Measurements from ENCODE around the gene MPC2.

GRCh38 chr1:167936068-167936929 is 573 bp downstream of the MPC2 start, which contains the start of gene DCAF6:
- no peak for TF ChIP-seq CTCF (conservative IDR thresholded peaks at IDR 0.05 in 1 of 2, IDR thresholded peaks at IDR 0.05 in 1 of 2; ENCODE audit: extremely low read depth in 1 of 2, insufficient read depth in 1 of 2, low read depth in 1 of 2, low read length in 2 of 2)
- TF ChIP-seq EZH2 (IDR thresholded peaks at IDR 0.05; ENCODE audit: borderline replicate concordance, low read length): no peak
